Parathyroid adenoma (tissue), 2 donors: Measurements from ENCODE around the gene DNAJC6.

ENCODE experiments used
- H2AFZ ChIP-seq: fragments of 300-600 bp; sonication (generic); one replicate; pipeline ENCODE4 v1.7.0; 2017; ENCODE audit warnings: antibody characterized with exemption, mild to moderate bottlenecking
- H3K27ac ChIP-seq: fragments of 300-600 bp; sonication (generic); one replicate; pipeline ENCODE4 v1.7.0; 2017
- H3K27me3 ChIP-seq: fragments of 300-600 bp; sonication (generic); one replicate; pipeline ENCODE4 v1.7.0; 2017; ENCODE audit warnings: low read length; ENCODE audit not compliant: control insufficient read depth, insufficient read depth
- H3K36me3 ChIP-seq: fragments of 300-600 bp; sonication (generic); one replicate; pipeline ENCODE4 v1.7.0; 2017; ENCODE audit warnings: low read length; ENCODE audit not compliant: control insufficient read depth, insufficient read depth
- H3K4me1 ChIP-seq: fragments of 300-600 bp; sonication (generic); one replicate; pipeline ENCODE4 v1.7.0; 2017; ENCODE audit warnings: control low read depth
- H3K4me2 ChIP-seq: fragments of 300-600 bp; sonication (generic); one replicate; pipeline ENCODE4 v1.7.0; 2017; ENCODE audit warnings: low read length
- H3K4me3 ChIP-seq: fragments of 300-600 bp; sonication (generic); one replicate; pipeline ENCODE4 v1.7.0; 2017; ENCODE audit warnings: low read depth, low read length
- H3K79me2 ChIP-seq: fragments of 300-600 bp; sonication (generic); one replicate; pipeline ENCODE4 v1.7.0; 2017; ENCODE audit warnings: control low read depth
- H3K9ac ChIP-seq: fragments of 300-600 bp; sonication (generic); one replicate; pipeline ENCODE4 v1.7.0; 2017; ENCODE audit warnings: mild to moderate bottlenecking
- H3K9me3 ChIP-seq: fragments of 300-600 bp; sonication (generic); one replicate; pipeline ENCODE4 v1.7.0; 2017; ENCODE audit warnings: low read length; ENCODE audit not compliant: control insufficient read depth
- CTCF ChIP-seq: fragments of 300-600 bp; sonication (generic); IDR thresholded peaks from one replicate; pipeline ENCODE4 v1.7.0; 2017; ENCODE audit warnings: antibody characterized with exemption, mild to moderate bottlenecking
- donor health status: primary hyperparathyroidism.

The DNAJC6 gene

GRCh38 chr1:65432918-65433317 is 123.6 kb downstream of the DNAJC6 start:
- Histone ChIP-seq H3K27me3 (no peaks in the 10 kb centered on the region), H3K9ac (no peak overlapping the region), H3K27ac (no peak overlapping the region), H3K4me3 (no peak overlapping the region), H3K9me3 (no peaks in the 10 kb centered on the region), H3K4me2 (no peak overlapping the region), H2AFZ (no peak overlapping the region), H3K4me1 (peaks cover 15% of the 10 kb centered on the region), H3K36me3 (no peaks in the 10 kb centered on the region), H3K79me2 (no peaks in the 10 kb centered on the region)
- TF ChIP-seq CTCF: no peak

GRCh38 chr1:65434255-65434654 is 124.9 kb downstream of the DNAJC6 start:
- no peak overlapping the region for H2AFZ ChIP-seq
- peaks cover 15% of the 10 kb centered on the region for H3K4me1 ChIP-seq
- H3K9me3 ChIP-seq: no peaks in the 10 kb centered on the region
- no peak for TF ChIP-seq CTCF
- no peak overlapping the region for H3K4me3 ChIP-seq
- H3K9ac ChIP-seq: no peak overlapping the region
- H3K79me2 ChIP-seq: no peaks in the 10 kb centered on the region
- no peaks in the 10 kb centered on the region for H3K27me3 ChIP-seq
- H3K36me3 ChIP-seq: no peaks in the 10 kb centered on the region
- H3K27ac ChIP-seq: peak overlapping the region; percentile 63
- H3K4me2 ChIP-seq: no peak overlapping the region

GRCh38 chr1:65434760-65435159 is 125.4 kb downstream of the DNAJC6 start:
- Histone ChIP-seq H2AFZ (no peak overlapping the region), H3K4me2 (no peak overlapping the region), H3K79me2 (no peaks in the 10 kb centered on the region), H3K27ac (peak overlapping the region; percentile 63), H3K27me3 (no peaks in the 10 kb centered on the region), H3K4me3 (no peak overlapping the region), H3K4me1 (peaks cover 15% of the 10 kb centered on the region), H3K9me3 (no peaks in the 10 kb centered on the region), H3K36me3 (no peaks in the 10 kb centered on the region), H3K9ac (no peak overlapping the region)
- TF ChIP-seq CTCF: no peak

GRCh38 chr1:65435987-65436386 is 126.6 kb downstream of the DNAJC6 start:
- H3K27ac ChIP-seq: no peak overlapping the region
- no peak overlapping the region for H3K4me2 ChIP-seq

More at GRCh38 chr1:65435987-65436386, 126.6 kb downstream of the DNAJC6 start:
- H3K36me3 ChIP-seq: no peaks in the 10 kb centered on the region
- H3K9ac ChIP-seq: no peak overlapping the region
- no peaks in the 10 kb centered on the region for H3K9me3 ChIP-seq
- no peaks in the 10 kb centered on the region for H3K79me2 ChIP-seq
- no peaks in the 10 kb centered on the region for H3K27me3 ChIP-seq
- no peak overlapping the region for H2AFZ ChIP-seq
- H3K4me1 ChIP-seq: peaks cover 15% of the 10 kb centered on the region
- TF ChIP-seq CTCF: no peak
- H3K4me3 ChIP-seq: no peak overlapping the region
